ENCODE data around the gene AUTS2.

DNA sequence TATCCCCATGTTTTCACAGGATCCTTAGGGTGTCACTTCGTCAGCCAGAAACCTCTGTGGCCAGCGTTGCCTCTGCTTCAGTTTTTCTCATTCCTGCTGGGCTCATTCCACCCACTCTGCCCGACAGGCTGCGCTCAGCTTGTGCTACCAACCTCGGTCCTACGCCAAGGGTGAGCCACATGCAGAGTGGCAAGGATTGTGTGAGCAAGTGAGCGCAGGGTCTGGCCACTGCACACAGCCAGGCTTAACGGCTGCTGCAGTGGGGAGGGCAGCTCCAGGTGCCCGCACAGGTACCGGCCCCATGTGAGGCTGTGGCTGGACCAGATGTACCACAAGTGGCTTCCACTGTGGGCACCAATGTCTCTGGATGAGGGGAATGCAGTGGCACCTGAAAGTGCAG is 329.2 kb downstream of the AUTS2 start:
- no peak for TF ChIP-seq EZH2 (IDR thresholded peaks at IDR 0.05; ENCODE audit: insufficient read depth, poor library complexity, severe bottlenecking)
- no peak for TF ChIP-seq EZH2phosphoT487 (IDR thresholded peaks at IDR 0.05; ENCODE audit: insufficient read depth, low read depth)

Measured in GM23248 (cell line).